ENCODE measurements around the gene MCF2L.

DNA sequence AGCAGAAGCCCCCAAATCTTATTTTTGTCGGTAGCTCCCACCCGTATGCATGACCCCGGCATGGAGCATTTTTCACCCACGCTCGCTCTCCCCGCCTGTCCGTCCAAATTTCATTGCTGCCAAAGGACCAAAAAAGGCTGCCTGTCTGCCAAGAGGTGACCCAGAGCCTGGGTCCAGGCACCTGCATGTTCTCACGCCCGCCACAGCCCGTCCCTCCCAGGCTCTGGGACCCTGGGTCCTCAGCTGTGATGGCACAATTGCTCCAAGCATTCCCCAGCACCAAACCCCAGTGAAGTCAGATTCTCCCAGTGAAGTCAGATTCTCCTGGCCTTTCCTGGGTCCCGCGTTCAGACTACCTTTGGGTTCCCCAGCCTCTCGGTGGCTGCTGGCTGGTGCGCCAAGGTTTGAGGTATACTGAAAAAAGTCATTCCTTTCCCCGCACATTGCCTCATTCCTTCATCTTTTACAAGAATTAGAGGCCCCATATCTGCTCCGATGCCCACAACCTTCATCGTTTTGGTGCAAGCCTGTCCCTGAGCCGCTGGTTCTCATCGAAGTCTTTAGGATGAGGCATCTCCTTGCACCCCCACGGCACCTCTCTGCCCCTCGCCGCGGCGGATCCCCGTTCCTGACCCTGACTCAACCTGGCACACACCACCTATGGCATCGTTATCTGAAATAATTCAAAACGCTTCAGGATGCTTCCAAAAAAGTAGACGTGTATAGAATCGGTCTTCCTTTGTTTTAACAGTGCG lies 77.3 kb downstream of the MCF2L start:
- TF ChIP-seq SRF (CRISPR knock-in tag; IDR thresholded peaks at IDR 0.05) (no peak), TGIF2 (CRISPR knock-in tag; IDR thresholded peaks at IDR 0.05) (no peak), USF1 (CRISPR knock-in tag; IDR thresholded peaks at IDR 0.05) (no peak), POLR2AphosphoS5 (IDR thresholded peaks at IDR 0.05; ENCODE audit: control insufficient read depth, insufficient read depth, low read depth, low read length) (no peak), ARNT (IDR thresholded peaks at IDR 0.05) (no peak), YY1 (IDR thresholded peaks at IDR 0.05; ENCODE audit: borderline replicate concordance in 1 of 3, control insufficient read depth in 1 of 3, extremely low read depth in 1 of 3, insufficient read depth in 3 of 3, insufficient read length in 1 of 3, insufficient replicate concordance in 2 of 3, low read depth in 1 of 3, low read length in 2 of 3) (no peak), NUFIP1 (IDR thresholded peaks at IDR 0.05; ENCODE audit: partially characterized antibody) (no peak), BCL6 (CRISPR knock-in tag; IDR thresholded peaks at IDR 0.05) (no peak)
- TF ChIP-seq, protein P1, sequence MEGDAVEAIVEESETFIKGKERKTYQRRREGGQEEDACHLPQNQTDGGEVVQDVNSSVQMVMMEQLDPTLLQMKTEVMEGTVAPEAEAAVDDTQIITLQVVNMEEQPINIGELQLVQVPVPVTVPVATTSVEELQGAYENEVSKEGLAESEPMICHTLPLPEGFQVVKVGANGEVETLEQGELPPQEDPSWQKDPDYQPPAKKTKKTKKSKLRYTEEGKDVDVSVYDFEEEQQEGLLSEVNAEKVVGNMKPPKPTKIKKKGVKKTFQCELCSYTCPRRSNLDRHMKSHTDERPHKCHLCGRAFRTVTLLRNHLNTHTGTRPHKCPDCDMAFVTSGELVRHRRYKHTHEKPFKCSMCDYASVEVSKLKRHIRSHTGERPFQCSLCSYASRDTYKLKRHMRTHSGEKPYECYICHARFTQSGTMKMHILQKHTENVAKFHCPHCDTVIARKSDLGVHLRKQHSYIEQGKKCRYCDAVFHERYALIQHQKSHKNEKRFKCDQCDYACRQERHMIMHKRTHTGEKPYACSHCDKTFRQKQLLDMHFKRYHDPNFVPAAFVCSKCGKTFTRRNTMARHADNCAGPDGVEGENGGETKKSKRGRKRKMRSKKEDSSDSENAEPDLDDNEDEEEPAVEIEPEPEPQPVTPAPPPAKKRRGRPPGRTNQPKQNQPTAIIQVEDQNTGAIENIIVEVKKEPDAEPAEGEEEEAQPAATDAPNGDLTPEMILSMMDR (IDR thresholded peaks at IDR 0.05 in 2 of 3, conservative IDR thresholded peaks at IDR 0.05 in 1 of 3; ENCODE audit: insufficient read depth in 2 of 3, low read depth in 1 of 3, low read length in 3 of 3) = no peak

All from K562 (cell line).